Uterus (tissue), 2 donors: Measurements from ENCODE around the gene AMBRA1.

Source experiments
- CTCF ChIP-seq, 4 experiments: fragments of 200-600 bp in 2 of 4; fragments of 450-650 bp in 2 of 4; sonication (generic) in 2 of 4; IDR thresholded peaks; one replicate each; pipeline ENCODE4 v1.5.1; 2016 to 2019; ENCODE audit warnings: antibody characterized with exemption in 4 of 4, mild to moderate bottlenecking in 2 of 4, moderate library complexity in 1 of 4
- POLR2A ChIP-seq, 2 donors: fragments of 450-650 bp; IDR thresholded peaks; one replicate each; pipeline ENCODE4 v1.6.1; 2016; ENCODE audit warnings: antibody characterized with exemption in 2 of 2, mild to moderate bottlenecking in 1 of 2, moderate library complexity in 1 of 2

GRCh38 chr11:46498968-46499367 is 94.9 kb downstream of the AMBRA1 start:
- TF ChIP-seq CTCF (IDR thresholded peaks at IDR 0.05) (no peak), POLR2A (IDR thresholded peaks at IDR 0.05) (no peak)
